ENCODE results near the gene SMIM38.

DNA sequence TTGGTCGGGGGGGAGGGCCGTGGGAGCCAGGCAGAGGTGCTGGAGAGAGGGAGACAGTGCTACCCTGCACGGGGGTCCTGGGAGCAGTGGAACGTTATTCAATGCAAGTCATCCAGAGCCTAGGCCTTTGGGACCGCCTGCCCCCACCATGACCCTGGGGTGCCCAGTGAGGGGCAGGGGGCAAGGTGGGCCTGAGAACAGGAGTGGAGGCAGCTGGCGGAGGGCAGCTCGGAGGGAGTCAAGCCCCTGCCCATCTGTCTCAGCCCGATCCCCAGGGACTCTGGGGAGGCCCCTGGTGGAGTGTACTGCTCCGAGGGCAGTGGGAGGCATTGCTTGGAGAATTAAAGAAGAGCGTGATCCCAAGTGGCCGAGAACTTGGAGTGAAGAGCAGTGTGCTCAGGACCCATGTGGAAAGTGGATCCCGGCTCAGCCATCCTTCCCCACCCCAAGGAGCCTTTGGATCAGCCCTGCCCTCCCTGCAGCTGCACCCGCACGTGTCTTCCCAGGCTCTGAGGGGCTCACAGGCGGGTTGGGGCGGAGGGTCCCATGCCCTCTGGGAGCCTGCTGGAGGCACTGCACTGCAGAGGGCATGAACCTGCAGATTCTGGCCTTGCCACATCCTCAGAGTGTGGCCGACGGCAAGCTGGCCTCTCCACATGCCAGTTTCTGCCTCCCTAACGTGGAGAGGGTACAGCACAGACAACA lies 34.0 kb upstream of the SMIM38 start:
- no peak for TF ChIP-seq EZH2 (IDR thresholded peaks at IDR 0.05; ENCODE audit: borderline replicate concordance, insufficient read depth, low read depth, low read length, poor library complexity, severe bottlenecking)
- no peak for TF ChIP-seq CTCF (IDR thresholded peaks at IDR 0.05)

All from B cell (primary cell).